GM12891 (cell line): ENCODE results near the gene PCDH12.

Experiments used
- PAX5 ChIP-seq: IDR thresholded peaks from 2 replicates; pipeline ENCODE4 v1.6.1; 2011; ENCODE audit warnings: low read length, moderate library complexity, mild to moderate bottlenecking; ENCODE audit not compliant: insufficient read depth, severe bottlenecking
- POLR2A ChIP-seq: IDR thresholded peaks from 2 replicates; pipeline ENCODE4 v1.6.1; 2011; ENCODE audit warnings: low read depth, low read length, control low read depth
- POLR2AphosphoS5 ChIP-seq: IDR thresholded peaks from 2 replicates; pipeline ENCODE4 v1.6.1; 2011; ENCODE audit warnings: low read depth, low read length, control low read depth
- SPI1 ChIP-seq: IDR thresholded peaks from 2 replicates; pipeline ENCODE4 v1.6.1; 2011; ENCODE audit warnings: low read depth, low read length, control low read depth
- TAF1 ChIP-seq: IDR thresholded peaks from 2 replicates; pipeline ENCODE4 v1.6.1; 2011; ENCODE audit warnings: low read depth, low read length, control low read depth

DNA sequence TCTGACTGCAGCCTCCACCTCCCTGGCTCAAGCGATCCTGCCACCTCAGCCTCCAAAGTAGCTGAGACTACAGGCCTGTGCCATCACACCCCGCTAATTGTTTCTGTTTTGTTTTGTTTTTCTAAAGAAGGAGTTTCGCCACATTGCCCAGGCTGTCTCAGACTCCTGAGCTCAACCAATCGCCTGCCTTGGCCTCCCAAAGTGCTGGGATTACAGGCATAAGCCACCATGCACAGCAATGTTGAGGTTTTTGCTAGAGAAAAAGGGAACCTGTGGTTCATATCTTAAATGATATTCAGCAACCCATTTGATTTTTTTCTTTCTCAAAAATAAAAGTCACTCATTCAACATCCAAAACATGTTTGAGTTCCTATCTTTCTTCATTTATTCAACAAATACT is 54.7 kb downstream of the PCDH12 start:
- TF ChIP-seq POLR2A = no peak
- TF ChIP-seq POLR2AphosphoS5 = no peak
- no peak for TF ChIP-seq TAF1
- TF ChIP-seq SPI1 = no peak
- no peak for TF ChIP-seq PAX5
